A172 (cell line): ENCODE measurements around the gene BOD1. TPM values are rescaled to one million over a fixed set of nuclear protein-coding genes. Genes with fewer than 3 reads are reported as not detected.
"Not testable (repeated sequence)": the region's sequence is repeated elsewhere in the genome, so short reads cannot be mapped to it uniquely, and the experiment has no call there.

Experiments
- DNase-seq: peaks from one replicate; pipeline ENCODE4 v3.0.0-alpha.2; 2015; ENCODE audit warnings: low spot score
- total RNA-seq: library from RNA; depleted of rRNA; stranded (reverse); fragments of >200 nt; shearing (Covaris generic); gene quantifications from 2 replicates; pipeline ENCODE4 v1.2.3, GENCODE V29; 2014

BOD1 gene
- total RNA-seq, 1 experiment from 2014 or later, result 83.8 TPM

- peak; percentile 77 for DNase-seq
Observed at GRCh38 chr5:173615884-173616576, 420 bp downstream of the BOD1 start.

DNA sequence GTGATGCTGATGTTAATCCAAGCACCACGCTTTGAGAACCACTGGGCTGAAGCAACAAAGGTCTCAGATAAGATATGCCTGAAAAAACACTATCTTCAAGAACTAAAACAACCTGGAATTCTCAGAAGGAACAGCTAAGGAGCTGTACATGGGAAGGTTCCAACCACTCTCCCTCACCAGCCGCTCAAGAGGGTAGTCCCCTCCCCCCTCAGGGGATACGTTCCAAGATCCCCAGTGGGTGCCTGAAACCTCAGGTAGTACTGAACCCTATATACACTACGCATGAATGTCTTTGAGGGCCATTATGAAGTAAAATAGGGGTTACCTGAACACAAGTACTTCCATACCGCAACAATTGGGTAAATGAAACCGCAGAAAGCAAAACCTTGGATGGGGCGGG lies 1.9 kb downstream of the BOD1 start:
- DNase-seq, result no peak

GRCh38 chr5:173613433-173614159 lies 2.9 kb downstream of the BOD1 start:
- DNase-seq, result no peak

GRCh38 chr5:173612948-173613347 lies 3.5 kb downstream of the BOD1 start:
- no peak for DNase-seq

DNA sequence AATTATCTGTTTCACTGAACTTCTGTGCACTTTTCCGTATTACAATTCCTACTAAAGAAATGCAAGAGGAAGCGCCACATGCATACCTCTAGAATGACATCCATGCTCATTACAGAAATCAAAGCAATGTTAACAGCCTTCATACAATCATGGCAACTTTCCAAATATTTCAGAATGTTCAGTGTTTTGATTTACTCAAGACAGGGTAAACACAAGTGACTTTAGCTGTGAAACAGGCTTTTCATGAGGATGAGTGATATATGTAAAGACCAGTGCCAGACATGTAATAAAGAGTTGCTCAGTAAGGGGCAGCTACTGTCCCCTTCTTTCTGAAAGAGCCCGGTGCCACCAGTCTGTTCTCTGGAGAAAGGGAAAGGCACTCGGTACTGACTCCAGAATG lies 4.7 kb downstream of the BOD1 start:
- no peak for DNase-seq

- DNase-seq, result no peak
Observed at GRCh38 chr5:173604141-173604540, 12.3 kb downstream of the BOD1 start.

DNA sequence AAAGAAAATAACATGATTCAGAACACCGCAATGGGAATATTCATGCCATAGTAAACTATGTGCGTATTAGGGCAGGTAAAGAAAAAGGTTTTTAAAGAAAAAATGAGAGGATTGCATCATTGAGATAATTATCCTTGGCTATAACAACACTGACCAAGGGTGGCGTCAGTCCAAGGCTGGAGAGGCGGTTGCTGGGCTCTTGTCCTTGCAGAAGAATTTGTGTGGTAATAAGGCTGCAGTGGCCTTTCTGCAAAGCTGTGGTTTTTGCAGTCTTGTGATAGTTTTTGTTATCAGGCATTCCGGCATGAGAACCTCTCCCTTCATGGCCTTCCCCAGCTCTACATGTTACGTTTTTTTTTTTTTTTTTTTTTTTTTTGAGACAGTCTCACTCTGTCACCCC lies 14.0 kb downstream of the BOD1 start:
- DNase-seq, result peak; percentile 69

GRCh38 chr5:173598686-173599085 lies 17.8 kb downstream of the BOD1 start:
- DNase-seq, result no peak

DNA sequence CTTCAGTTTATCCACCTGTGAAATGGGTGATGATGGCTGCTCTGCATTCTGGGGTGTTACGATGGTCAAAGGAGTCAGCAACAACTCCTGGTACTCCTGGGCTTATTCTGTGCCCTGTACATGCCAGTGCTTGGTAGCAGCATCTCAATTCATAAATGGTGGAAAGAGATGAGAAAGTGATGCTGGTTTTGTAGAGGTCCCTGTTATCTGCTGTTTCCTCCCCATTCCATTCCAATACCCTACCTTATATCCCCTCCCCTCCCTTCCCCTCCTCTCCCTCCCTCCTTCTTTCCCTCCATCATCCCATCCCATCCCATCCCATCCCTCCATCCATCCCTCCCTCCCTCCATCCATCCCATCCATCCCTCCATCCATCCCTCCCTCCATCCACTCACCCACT lies 19.1 kb downstream of the BOD1 start:
- no peak for DNase-seq

GRCh38 chr5:173595841-173596240 lies 20.6 kb downstream of the BOD1 start:
- DNase-seq, result no peak

GRCh38 chr5:173594061-173594460 lies 22.4 kb downstream of the BOD1 start:
- no peak for DNase-seq

- DNase-seq, result peak; percentile 16
Observed at GRCh38 chr5:173592050-173592669, 24.3 kb downstream of the BOD1 start.

- no peak for DNase-seq
Observed at GRCh38 chr5:173591056-173591514, 25.4 kb downstream of the BOD1 start.

- DNase-seq, result no peak
Observed at GRCh38 chr5:173590436-173591055, 25.9 kb downstream of the BOD1 start.

GRCh38 chr5:173586133-173586532 lies 30.3 kb downstream of the BOD1 start:
- not testable (repeated sequence) for DNase-seq

DNA sequence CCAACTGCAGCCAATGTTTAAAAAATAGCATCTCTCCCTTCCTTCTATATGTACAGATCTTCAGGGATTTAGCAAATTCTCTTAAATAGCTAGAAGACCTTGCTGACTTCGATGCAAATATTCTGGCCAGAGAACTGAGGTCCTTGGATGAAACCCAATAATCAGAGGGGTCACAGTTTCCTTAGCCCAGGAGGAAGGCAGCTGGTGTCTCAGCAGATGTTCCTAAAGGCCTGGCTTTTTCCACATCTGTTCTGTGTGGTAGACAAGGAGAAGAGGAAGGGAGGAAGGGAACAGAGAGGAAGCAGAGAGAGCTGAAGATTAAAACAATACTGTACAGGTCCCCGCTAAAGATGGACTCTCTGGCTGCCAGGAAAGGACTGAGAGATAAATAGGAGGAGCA lies 33.1 kb downstream of the BOD1 start:
- no peak for DNase-seq

- no peak for DNase-seq
Observed at GRCh38 chr5:173582216-173583111, 34.0 kb downstream of the BOD1 start.

GRCh38 chr5:173581408-173582215 lies 34.8 kb downstream of the BOD1 start:
- DNase-seq, result no peak

DNA sequence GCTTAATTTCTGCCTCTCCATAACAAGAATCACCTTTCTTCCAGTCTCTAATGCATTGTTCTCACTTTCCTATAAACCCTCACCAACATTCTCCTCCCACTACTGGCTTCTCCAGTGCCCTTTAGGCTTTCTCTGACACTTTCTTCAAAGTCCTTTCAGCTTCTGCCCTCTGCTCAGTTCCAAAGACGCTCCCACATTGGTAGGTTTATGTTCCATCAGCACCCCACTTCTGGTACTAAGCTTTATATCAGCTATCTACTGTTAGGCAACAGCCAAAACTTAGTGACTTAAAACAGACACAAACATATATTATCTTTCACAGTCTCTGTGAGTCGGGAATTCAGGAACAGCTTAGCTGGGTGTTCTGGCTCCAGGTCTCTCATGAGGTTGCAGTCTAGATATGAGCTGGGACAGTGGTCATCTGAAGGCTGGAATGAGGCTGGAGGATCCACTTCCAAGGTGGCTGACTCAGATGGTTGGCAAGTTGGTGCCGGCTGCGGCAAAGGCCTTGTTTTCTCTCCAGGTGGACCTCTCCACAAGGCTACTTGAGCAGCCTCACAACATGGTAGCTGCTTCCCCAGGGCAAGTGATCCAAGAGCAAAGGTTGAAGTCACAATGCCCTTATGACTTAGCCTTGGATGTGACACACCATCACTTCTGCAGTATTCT lies 37.4 kb downstream of the BOD1 start:
- no peak for DNase-seq

- DNase-seq, result no peak
Observed at GRCh38 chr5:173577817-173578216, 38.6 kb downstream of the BOD1 start.
